ENCODE results near the gene POU2AF3.
"Not testable (repeated sequence)": the region's sequence is repeated elsewhere in the genome, so short reads cannot be mapped to it uniquely, and the experiment has no call there.

POU2AF3 gene

GRCh38 chr11:111301004-111301841, 2.9 kb downstream of the POU2AF3 start:
- DNase-seq: no peak

GRCh38 chr11:111301842-111302118, 3.4 kb downstream of the POU2AF3 start:
- DNase-seq: no peak

DNA sequence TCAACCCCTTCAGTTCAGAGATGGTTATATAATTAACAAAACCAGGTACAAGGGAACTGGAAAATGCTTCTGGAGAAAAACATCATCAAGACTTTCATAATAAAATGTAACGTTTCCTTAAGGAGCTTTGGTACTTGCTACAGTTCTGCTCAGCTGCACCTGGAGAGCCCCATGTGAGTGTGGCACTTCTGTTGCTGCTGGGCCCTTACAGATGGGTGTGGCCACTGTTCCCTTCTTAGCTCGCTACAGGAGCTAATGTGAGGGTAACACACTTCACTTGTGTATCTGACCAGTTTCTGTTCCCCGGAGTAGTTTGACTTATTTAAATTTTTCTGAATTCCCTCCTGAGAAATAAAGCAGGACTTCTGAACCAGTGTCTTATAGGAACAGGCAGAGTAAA, 4.0 kb downstream of the POU2AF3 start:
- DNase-seq: no peak

GRCh38 chr11:111303461-111303860, 5.1 kb downstream of the POU2AF3 start:
- DNase-seq: no peak

DNA sequence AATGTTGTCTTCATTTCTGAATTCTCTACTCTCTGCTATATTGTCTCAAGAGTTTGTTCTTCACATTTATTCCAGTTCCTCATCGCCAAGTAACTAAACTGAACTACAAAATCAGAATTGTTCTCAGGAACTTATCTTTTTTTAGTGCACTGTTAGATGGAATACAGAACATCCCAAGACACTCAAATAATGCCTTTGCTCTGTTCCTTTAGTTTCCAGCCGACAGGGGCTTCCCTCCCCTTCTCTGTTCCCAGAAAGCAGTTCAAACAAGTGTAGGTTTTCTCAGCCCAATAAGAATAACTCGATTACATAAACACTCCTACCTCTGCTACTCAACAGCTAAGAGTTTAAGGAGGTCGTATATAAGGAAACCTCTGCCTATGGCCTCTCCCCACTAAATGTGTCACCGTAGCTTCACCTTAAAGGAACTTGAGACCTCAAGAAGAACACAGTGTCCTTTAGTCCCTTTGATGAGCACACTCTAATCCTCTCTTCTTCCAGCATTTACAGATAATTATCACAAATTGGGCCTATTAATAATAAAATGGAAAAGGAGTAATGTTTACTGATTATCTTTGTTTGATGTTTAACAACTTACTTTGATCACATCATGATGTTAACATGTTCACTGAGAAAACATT, 6.9 kb downstream of the POU2AF3 start:
- no peak for DNase-seq

- no peak for DNase-seq
These were observed 7.5 kb downstream of the POU2AF3 start for GRCh38 chr11:111305876-111306275.

DNA sequence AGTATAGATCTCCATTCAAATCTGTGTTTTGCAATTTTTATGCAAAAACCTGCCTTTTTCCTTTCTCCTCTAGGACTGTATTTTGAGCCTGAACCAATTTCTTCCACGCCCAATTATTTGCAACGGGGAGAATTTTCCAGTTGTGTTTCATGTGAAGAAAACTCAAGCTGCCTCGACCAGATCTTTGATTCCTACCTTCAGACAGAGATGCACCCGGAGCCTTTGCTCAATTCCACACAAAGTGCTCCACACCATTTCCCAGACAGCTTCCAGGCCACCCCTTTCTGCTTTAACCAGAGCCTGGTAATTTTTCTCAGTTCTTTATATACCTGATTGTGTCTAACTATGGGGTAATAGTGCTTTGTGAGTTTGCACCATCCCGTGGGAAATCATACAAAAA, 8.0 kb downstream of the POU2AF3 start:
- DNase-seq: no peak

DNA sequence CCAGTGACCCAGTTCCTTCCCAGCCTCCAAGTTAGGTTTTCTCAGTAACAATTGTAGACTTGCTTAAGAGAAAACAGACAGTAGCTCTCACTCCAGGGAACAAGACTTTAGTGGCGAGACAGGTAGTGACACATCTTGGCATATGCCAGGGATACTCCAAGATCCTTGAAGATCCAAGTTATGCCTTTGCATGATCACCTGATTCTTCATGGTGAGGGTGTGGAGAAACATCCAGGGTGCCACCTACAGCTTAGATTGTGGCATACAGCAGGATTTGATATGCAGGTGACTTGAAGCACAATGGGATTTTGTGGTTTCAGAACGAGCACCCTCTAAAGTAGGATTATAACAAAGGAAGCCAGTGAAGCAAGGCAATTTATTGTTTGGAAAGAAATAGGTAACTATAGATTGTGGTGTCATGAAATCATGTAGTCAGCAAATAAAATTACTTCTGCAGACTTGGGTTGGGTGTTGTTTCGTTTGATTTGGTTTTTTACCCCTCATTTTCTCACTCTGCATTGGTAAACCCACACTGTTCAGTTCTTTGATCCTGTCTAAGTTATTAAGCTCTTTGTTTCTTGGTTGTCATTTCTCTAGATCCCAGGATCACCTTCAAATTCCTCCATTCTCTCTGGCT, 9.2 kb downstream of the POU2AF3 start:
- DNase-seq: no peak

DNA sequence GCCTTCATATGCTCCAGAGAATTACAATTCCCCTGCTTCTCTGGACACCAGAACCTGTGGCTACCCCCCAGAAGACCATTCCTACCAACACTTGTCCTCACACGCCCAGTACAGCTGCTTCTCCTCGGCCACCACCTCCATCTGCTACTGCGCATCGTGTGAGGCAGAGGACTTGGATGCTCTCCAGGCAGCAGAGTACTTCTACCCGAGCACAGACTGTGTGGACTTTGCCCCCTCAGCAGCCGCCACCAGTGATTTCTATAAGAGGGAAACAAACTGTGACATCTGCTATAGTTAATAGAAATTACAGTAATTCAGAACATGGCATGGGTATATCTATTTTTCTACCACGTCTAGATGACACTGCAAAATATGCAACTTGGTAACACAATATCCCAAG, 9.8 kb downstream of the POU2AF3 start:
- no peak for DNase-seq

- DNase-seq: no peak
These were observed 11.0 kb downstream of the POU2AF3 start for GRCh38 chr11:111309215-111309915.

DNA sequence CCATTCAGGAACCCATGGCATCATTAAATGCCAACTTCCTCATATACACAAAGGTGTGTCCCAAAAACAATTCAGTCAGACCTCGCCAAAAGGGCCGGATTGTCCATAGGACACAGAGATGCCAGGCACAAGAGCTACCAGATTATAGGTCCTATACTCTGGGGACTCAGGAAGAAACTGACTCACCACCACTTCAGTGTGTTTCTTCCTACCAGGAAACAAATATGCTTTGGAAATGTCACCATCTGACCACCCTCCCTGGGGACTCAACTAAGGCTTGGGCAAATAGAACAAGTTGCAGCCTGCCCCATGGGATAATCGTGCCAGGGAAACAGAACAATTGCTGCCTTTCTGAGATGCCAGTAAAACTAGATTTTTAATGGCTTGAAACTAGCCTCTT, 11.7 kb downstream of the POU2AF3 start:
- no peak for DNase-seq

GRCh38 chr11:111310723-111311122, 12.4 kb downstream of the POU2AF3 start:
- DNase-seq: no peak

- no peak for DNase-seq
These were observed 13.7 kb downstream of the POU2AF3 start for GRCh38 chr11:111312076-111312475.

DNA sequence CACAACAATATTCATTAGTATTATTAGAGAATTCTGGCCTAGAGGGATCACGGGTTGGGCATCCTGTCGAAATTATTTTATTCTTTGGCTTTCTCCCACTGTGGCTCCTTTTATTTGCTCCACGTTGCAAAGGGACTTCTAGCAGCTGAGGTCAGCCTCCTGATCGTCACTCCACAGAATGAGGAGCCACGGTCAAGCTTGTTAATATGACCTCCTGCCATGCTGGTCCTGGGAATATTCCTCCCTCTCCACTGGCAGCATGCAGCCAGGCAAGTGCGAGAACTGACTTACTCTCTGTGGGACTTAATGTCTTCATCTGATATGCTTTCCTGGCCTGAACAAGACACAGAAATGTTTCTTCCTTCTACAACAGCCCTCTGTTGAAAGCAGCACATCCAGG, 20.9 kb downstream of the POU2AF3 start:
- DNase-seq: no peak

DNA sequence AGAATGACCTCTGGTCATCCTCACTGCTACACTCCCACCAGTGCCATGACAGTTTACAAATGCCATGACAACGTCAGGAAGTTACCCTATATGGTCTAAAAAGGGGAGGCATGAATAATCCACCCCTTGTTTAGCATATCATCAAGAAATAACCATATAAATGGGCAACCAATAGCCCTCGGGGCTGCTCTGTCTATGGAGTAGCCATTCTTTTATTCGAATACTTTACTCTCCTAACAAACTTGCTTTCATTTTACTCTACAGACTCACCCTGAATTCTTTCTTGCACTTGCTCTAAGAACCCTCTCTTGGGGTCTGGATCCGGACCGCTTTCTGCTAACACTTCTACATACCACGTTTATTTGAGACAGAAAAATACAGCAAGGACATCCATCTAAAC, 21.9 kb downstream of the POU2AF3 start:
- not testable (repeated sequence) for DNase-seq

- no peak for DNase-seq
These were observed 22.6 kb downstream of the POU2AF3 start for GRCh38 chr11:111320728-111321568.

DNA sequence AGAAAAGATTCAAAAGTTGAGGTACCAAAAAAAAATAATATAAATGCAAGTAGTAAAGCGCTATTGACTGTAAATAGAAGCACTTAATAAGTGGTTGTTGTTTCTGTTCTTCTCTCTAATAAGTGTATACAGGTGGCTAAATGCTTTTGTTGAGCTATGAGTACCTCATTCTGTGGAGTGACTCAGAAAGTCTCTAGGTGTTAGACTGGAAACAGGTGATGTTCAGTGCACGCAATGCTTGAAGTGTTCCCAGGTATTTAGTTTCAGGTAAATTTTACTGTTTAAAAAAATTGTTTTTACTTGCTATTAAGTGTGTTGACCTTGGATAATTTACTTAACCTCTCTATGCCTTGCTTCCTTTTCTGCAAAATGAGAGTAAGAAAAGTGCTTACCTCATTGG, 24.2 kb downstream of the POU2AF3 start:
- DNase-seq: no peak

- DNase-seq: no peak
These were observed 26.0 kb downstream of the POU2AF3 start for GRCh38 chr11:111324277-111324720.

- DNase-seq: no peak
These were observed 26.9 kb downstream of the POU2AF3 start for GRCh38 chr11:111325259-111325658.

GRCh38 chr11:111326824-111327223, 28.5 kb downstream of the POU2AF3 start:
- DNase-seq: no peak

DNA sequence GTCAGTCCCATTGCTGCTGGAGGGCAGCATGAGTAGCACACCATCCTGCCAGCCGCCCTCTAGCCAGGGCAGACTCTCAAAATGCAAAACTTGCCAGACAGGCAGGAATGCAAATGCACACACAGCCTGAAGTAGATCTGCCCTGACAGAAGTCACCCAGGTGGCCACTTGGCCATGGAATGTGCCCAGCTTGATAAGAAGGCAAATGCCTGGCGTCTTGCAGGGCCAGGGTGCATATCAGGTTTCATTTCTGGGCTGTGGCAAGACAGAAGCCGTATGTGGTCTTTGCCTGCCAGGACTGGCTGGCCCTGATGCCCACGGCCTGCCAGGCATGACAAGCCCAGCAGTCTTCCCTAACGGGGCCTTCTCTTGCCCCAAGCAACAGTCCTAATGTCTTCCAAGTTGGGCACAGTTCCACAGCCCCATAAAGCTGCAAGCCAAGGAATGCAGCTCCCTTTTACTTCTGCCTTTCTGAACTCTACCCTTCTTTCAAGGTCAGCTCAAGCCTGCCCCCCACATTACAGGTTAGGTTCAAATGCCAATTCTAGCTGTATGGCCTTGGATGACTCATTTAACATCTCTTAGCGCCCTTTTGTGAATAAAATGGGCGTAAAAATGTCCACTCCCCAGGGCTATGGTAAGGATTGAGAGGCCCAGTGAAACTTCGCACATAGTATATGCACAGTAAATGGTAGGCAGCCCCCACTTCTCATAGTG, 29.7 kb downstream of the POU2AF3 start:
- DNase-seq: no peak

All from activated T-cell treated with anti-CD3 and anti-CD28 coated beads for 4 hours (primary cell).